HL-60 (cell line): Measurements from ENCODE around the gene TEX22.

ENCODE experiments used
- TF ChIP-seq, protein P1 (sequence below): IDR thresholded peaks from one replicate; pipeline ENCODE4 v1.5.1; 2011; ENCODE audit warnings: low read length, control low read depth, inconsistent platforms; ENCODE audit not compliant: insufficient read depth
- TF ChIP-seq, protein P2 (sequence below): IDR thresholded peaks from 2 replicates; pipeline ENCODE4 v1.6.1; 2012; ENCODE audit warnings: low read depth; ENCODE audit not compliant: insufficient replicate concordance

DNA sequence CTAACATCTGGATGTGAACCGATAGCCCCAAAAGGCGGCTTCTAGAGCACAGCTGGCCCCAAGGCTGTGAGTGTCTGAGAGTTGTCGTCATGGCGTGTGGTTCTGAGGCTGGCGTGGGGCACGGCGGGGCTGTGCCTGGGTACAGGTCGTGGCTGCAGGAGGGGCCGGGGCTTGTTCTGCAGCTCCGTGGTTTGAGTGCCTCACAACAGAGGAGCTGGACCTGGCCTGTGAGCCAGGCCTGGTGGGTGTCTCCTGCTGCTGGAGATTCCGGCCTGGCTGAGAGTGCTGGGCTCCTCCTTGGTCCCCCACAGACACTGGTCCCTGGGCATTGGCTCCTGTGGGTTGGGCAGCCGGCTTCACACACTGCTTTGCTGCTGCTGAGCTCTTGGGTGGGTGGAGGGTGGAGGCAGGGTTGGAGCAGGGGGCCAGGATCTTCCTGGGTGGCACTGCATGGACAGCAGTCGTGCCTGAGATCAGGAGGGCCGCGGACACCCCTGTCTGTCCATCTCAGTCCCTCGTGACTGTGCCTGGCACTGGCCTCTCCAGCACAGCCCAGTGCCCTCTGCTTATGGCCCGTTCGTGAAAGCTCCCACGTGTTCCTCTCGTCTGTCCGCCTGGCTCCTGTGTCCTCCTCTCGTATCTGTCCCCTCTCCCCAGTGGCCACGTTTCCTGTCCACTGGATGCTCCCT is 31.8 kb upstream of the TEX22 start:
- TF ChIP-seq, protein P1, sequence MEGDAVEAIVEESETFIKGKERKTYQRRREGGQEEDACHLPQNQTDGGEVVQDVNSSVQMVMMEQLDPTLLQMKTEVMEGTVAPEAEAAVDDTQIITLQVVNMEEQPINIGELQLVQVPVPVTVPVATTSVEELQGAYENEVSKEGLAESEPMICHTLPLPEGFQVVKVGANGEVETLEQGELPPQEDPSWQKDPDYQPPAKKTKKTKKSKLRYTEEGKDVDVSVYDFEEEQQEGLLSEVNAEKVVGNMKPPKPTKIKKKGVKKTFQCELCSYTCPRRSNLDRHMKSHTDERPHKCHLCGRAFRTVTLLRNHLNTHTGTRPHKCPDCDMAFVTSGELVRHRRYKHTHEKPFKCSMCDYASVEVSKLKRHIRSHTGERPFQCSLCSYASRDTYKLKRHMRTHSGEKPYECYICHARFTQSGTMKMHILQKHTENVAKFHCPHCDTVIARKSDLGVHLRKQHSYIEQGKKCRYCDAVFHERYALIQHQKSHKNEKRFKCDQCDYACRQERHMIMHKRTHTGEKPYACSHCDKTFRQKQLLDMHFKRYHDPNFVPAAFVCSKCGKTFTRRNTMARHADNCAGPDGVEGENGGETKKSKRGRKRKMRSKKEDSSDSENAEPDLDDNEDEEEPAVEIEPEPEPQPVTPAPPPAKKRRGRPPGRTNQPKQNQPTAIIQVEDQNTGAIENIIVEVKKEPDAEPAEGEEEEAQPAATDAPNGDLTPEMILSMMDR, result no peak
- TF ChIP-seq, protein P2, sequence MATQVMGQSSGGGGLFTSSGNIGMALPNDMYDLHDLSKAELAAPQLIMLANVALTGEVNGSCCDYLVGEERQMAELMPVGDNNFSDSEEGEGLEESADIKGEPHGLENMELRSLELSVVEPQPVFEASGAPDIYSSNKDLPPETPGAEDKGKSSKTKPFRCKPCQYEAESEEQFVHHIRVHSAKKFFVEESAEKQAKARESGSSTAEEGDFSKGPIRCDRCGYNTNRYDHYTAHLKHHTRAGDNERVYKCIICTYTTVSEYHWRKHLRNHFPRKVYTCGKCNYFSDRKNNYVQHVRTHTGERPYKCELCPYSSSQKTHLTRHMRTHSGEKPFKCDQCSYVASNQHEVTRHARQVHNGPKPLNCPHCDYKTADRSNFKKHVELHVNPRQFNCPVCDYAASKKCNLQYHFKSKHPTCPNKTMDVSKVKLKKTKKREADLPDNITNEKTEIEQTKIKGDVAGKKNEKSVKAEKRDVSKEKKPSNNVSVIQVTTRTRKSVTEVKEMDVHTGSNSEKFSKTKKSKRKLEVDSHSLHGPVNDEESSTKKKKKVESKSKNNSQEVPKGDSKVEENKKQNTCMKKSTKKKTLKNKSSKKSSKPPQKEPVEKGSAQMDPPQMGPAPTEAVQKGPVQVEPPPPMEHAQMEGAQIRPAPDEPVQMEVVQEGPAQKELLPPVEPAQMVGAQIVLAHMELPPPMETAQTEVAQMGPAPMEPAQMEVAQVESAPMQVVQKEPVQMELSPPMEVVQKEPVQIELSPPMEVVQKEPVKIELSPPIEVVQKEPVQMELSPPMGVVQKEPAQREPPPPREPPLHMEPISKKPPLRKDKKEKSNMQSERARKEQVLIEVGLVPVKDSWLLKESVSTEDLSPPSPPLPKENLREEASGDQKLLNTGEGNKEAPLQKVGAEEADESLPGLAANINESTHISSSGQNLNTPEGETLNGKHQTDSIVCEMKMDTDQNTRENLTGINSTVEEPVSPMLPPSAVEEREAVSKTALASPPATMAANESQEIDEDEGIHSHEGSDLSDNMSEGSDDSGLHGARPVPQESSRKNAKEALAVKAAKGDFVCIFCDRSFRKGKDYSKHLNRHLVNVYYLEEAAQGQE, result no peak
